Astrocyte of the spinal cord (primary cell): ENCODE measurements around the gene TTC28.
"Not testable (repeated sequence)": the region's sequence is repeated elsewhere in the genome, so short reads cannot be mapped to it uniquely, and the experiment has no call there.

Source experiments
- DNase-seq: peaks from one replicate; pipeline ENCODE4 v3.0.0; 2011; ENCODE audit warnings: low read depth, low spot score
- H3K4me3 ChIP-seq: 2 replicates; pipeline ENCODE4 v1.5.1; 2011; ENCODE audit warnings: low read depth, mild to moderate bottlenecking, low read length, moderate library complexity
- CTCF ChIP-seq: IDR thresholded peaks from 2 replicates; pipeline ENCODE4 v1.5.1; 2012; ENCODE audit warnings: low read depth, mild to moderate bottlenecking, low read length, inconsistent platforms
- in situ Hi-C: cut with HindIII; loops from 2 replicates; pipeline ENCODE4 v1.10.0; 2017; ENCODE audit warnings: low sequenced_read_pairs

TTC28 gene

GRCh38 chr22:28096161-28096560 is 583.5 kb downstream of the TTC28 start:
- H3K4me3 ChIP-seq = no peak overlapping the region
- no peak for TF ChIP-seq CTCF
- in situ Hi-C loops = no loop called here
- DNase-seq = no peak

GRCh38 chr22:28095316-28096095 is 584.1 kb downstream of the TTC28 start:
- no peak overlapping the region for H3K4me3 ChIP-seq
- DNase-seq = no peak
- no peak for TF ChIP-seq CTCF
- in situ Hi-C loops = no loop called here

- DNase-seq = no peak
- TF ChIP-seq CTCF = no peak
- in situ Hi-C loops = no loop called here
- H3K4me3 ChIP-seq = no peak overlapping the region
Observed at GRCh38 chr22:28094771-28095170, 584.9 kb downstream of the TTC28 start.

GRCh38 chr22:28093711-28094110 is 585.9 kb downstream of the TTC28 start:
- no peak overlapping the region for H3K4me3 ChIP-seq
- no peak for TF ChIP-seq CTCF
- in situ Hi-C loops = no loop called here
- no peak for DNase-seq

- H3K4me3 ChIP-seq = no peak overlapping the region
- DNase-seq = no peak
- in situ Hi-C loops = no loop called here
- no peak for TF ChIP-seq CTCF
Observed at GRCh38 chr22:28091486-28091885, 588.2 kb downstream of the TTC28 start.

GRCh38 chr22:28089541-28089940 is 590.1 kb downstream of the TTC28 start:
- H3K4me3 ChIP-seq, DNase-seq, in situ Hi-C loops: not testable (repeated sequence)

- H3K4me3 ChIP-seq = no peak overlapping the region
- no peak for TF ChIP-seq CTCF
- no peak for DNase-seq
- in situ Hi-C loops = no loop called here
Observed at GRCh38 chr22:28077166-28077565, 602.5 kb downstream of the TTC28 start.
